ENCODE results near the gene TLR8. TPM values are rescaled to one million over a fixed set of nuclear protein-coding genes. Genes with fewer than 3 reads are reported as not detected.
A peak's percentile ranks its signal among the peaks of the same experiment; 100 is the strongest.
"Not testable (repeated sequence)": the region's sequence is repeated elsewhere in the genome, so short reads cannot be mapped to it uniquely, and the experiment has no call there.

The TLR8 gene
- total RNA-seq, 4 donors from 2014 or later, result 0.63 to 1.8 (median 1.4) TPM

- Histone ChIP-seq H3K9me3 (no peaks in the 10 kb centered on the region), H3K27ac (no peak overlapping the region), H3K27me3 (no peaks in the 10 kb centered on the region), H3K36me3 (no peaks in the 10 kb centered on the region), H3K4me3 (no peak overlapping the region), H3K4me1 (no peaks in the 10 kb centered on the region)
- DNase-seq (ENCODE audit: low spot score in 2 of 2), result no peak
- TF ChIP-seq POLR2A (IDR thresholded peaks at IDR 0.05) (no peak), CTCF (IDR thresholded peaks at IDR 0.05) (no peak), EP300 (IDR thresholded peaks at IDR 0.05) (no peak)
- 83 to 86% methylated on average over 5 of the region's 5 CpGs for WGBS, 2 donors
Observed at GRCh38 chrX:12934850-12935249, 28.4 kb downstream of the TLR8 start.

GRCh38 chrX:12936947-12937346 is 30.5 kb downstream of the TLR8 start:
- H3K27ac ChIP-seq, result no peak overlapping the region
- 77 to 100% methylated on average over 1 of the region's 1 CpG for WGBS, 2 donors
- no peak overlapping the region for H3K4me3 ChIP-seq
- H3K9me3 ChIP-seq, result no peaks in the 10 kb centered on the region
- H3K4me1 ChIP-seq, result no peaks in the 10 kb centered on the region
- DNase-seq (ENCODE audit: low spot score in 2 of 2), result no peak
- no peaks in the 10 kb centered on the region for H3K36me3 ChIP-seq
- H3K27me3 ChIP-seq, result no peaks in the 10 kb centered on the region
- TF ChIP-seq POLR2A (IDR thresholded peaks at IDR 0.05) (no peak), EP300 (IDR thresholded peaks at IDR 0.05) (no peak), CTCF (IDR thresholded peaks at IDR 0.05) (no peak)

DNA sequence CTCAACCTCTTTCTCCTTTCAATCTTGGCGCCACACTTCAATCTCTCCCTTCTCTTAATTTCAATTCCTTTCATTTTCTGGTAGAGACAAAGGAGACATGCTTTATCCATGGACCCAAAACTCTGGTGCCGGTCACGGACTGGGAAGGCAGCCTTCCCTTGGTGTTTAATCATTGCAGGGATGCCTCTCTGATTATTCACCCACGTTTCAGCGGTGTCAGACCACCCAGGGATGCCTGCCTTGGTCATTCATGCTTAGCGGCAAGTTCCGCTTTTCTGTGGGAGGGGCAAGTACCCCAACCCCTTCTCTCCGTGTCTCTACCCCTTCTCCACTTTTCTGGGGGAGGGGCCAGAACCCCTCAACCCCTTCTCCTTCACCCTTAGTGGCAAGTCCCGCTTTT is 34.1 kb downstream of the TLR8 start:
- not testable (repeated sequence) for H3K27me3 ChIP-seq; H3K4me3 ChIP-seq; H3K36me3 ChIP-seq; H3K9me3 ChIP-seq; H3K4me1 ChIP-seq; H3K27ac ChIP-seq; DNase-seq (ENCODE audit: low spot score in 2 of 2)
- 84 to 96% methylated on average over 9 of the region's 9 CpGs for WGBS, 2 donors

GRCh38 chrX:12943592-12943991 is 37.2 kb downstream of the TLR8 start:
- DNase-seq (ENCODE audit: low spot score in 2 of 2); H3K9me3 ChIP-seq; H3K36me3 ChIP-seq; H3K27ac ChIP-seq; H3K4me3 ChIP-seq; H3K27me3 ChIP-seq: not testable (repeated sequence)
- 92% methylated on average over 5 to 6 of the region's 6 CpGs for WGBS, 2 donors
- H3K4me1 ChIP-seq, result peaks cover 0 to 14% (median 8%) of the 10 kb centered on the region in 4 donors

- not testable (repeated sequence) for H3K27me3 ChIP-seq; DNase-seq (ENCODE audit: low spot score in 2 of 2)
- WGBS, 2 donors, result 87 to 98% methylated on average over 2 to 4 of the region's 4 CpGs
Observed at GRCh38 chrX:12944452-12944851, 38.0 kb downstream of the TLR8 start.

GRCh38 chrX:12945494-12945893 is 39.1 kb downstream of the TLR8 start:
- TF ChIP-seq CTCF (IDR thresholded peaks at IDR 0.05) (no peak), EP300 (IDR thresholded peaks at IDR 0.05) (no peak), POLR2A (IDR thresholded peaks at IDR 0.05) (no peak)
- no peak for DNase-seq (ENCODE audit: low spot score in 2 of 2)
- Histone ChIP-seq H3K27me3 (no peaks in the 10 kb centered on the region), H3K4me1 (peaks cover 0 to 25% (median 16%) of the 10 kb centered on the region in 4 donors), H3K36me3 (no peaks in the 10 kb centered on the region), H3K9me3 (no peaks in the 10 kb centered on the region), H3K4me3 (no peak overlapping the region), H3K27ac (no peak overlapping the region)
- 74 to 92% methylated on average over 4 of the region's 4 CpGs for WGBS, 2 donors

More at GRCh38 chrX:12944452-12944851, 38.0 kb downstream of the TLR8 start:
- not testable (repeated sequence) for H3K27ac ChIP-seq, H3K36me3 ChIP-seq, H3K9me3 ChIP-seq, H3K4me3 ChIP-seq
- peaks cover 0 to 20% (median 11%) of the 10 kb centered on the region in 4 donors for H3K4me1 ChIP-seq

GRCh38 chrX:12946406-12946805 is 40.0 kb downstream of the TLR8 start:
- H3K4me1 ChIP-seq, result peaks cover 0 to 25% (median 16%) of the 10 kb centered on the region in 4 donors
- no peak for DNase-seq (ENCODE audit: low spot score in 2 of 2)
- H3K9me3 ChIP-seq, result no peaks in the 10 kb centered on the region
- no peaks in the 10 kb centered on the region for H3K36me3 ChIP-seq
- no peaks in the 10 kb centered on the region for H3K27me3 ChIP-seq
- TF ChIP-seq POLR2A (IDR thresholded peaks at IDR 0.05) (no peak), EP300 (IDR thresholded peaks at IDR 0.05) (no peak), CTCF (IDR thresholded peaks at IDR 0.05) (no peak)
- H3K27ac ChIP-seq, result peak overlapping the region in 1 of 4 donors; percentile 63
- WGBS, 2 donors, result 50 to 56% methylated on average over 4 of the region's 4 CpGs
- no peak overlapping the region for H3K4me3 ChIP-seq

All from tibial nerve (tissue), 4 donors.